Esophagus muscularis mucosa (tissue), 4 donors: ENCODE measurements around the gene HERPUD2. TPM values are rescaled to one million over a fixed set of nuclear protein-coding genes. Genes with fewer than 3 reads are reported as not detected.
"Not testable (repeated sequence)": the region's sequence is repeated elsewhere in the genome, so short reads cannot be mapped to it uniquely, and the experiment has no call there.

Source experiments
- DNase-seq: peaks from one replicate; pipeline ENCODE4 v3.0.0-alpha.2; 2017; ENCODE audit errors: extremely low spot score
- H3K27ac ChIP-seq, 4 donors: fragments of 200-600 bp; sonication (generic); replicated peaks in 1 of 4; 1 replicate in 3 of 4; 2 replicates in 1 of 4; pipeline ENCODE4 v1.5.1; 2016 to 2019; ENCODE audit warnings: mild to moderate bottlenecking in 1 of 4
- H3K27me3 ChIP-seq, 4 donors: fragments of 200-600 bp; sonication (generic); one replicate each; pipeline versions ENCODE4 v1.5.1 to v1.6.0; 2016 to 2019
- H3K36me3 ChIP-seq, 4 donors: fragments of 200-600 bp; sonication (generic); one replicate each; pipeline ENCODE4 v1.5.1; 2016 to 2019
- H3K4me1 ChIP-seq, 4 donors: fragments of 200-600 bp; sonication (generic); one replicate each; pipeline ENCODE4 v1.5.1; 2016 to 2019
- H3K4me3 ChIP-seq, 4 donors: fragments of 200-600 bp; sonication (generic); 1 replicate in 2 of 4; 2 replicates in 2 of 4; pipeline ENCODE4 v1.5.1; 2016 to 2019; ENCODE audit warnings: mild to moderate bottlenecking in 4 of 4, moderate library complexity in 1 of 4
- H3K9me3 ChIP-seq, 4 donors: fragments of 200-600 bp; sonication (generic); 1 replicate in 3 of 4; 2 replicates in 1 of 4; pipeline ENCODE4 v1.5.1; 2016 to 2019
- EP300 ChIP-seq: sonication (generic); formaldehyde crosslinking; IDR thresholded peaks from one replicate; pipeline ENCODE4 v1.6.1; 2017; ENCODE audit warnings: antibody characterized with exemption
- POLR2A ChIP-seq: fragments of 450-650 bp; IDR thresholded peaks from one replicate; pipeline ENCODE4 v1.6.1; 2017; ENCODE audit warnings: antibody characterized with exemption, moderate library complexity, mild to moderate bottlenecking, low read depth
- POLR2AphosphoS5 ChIP-seq, 2 donors: sonication (generic); formaldehyde crosslinking; IDR thresholded peaks; one replicate each; pipeline ENCODE4 v1.6.1; 2017; ENCODE audit warnings: antibody characterized with exemption in 2 of 2
- WGBS: methylation state at CpG from one replicate; pipeline ENCODE4 v1.1.5; 2018; 5-methylcytosine and 5-hydroxymethylcytosine counted together
- intact Hi-C: fragments of 100-400 bp; cut with DNase I; formaldehyde crosslinking; loops from one replicate; pipeline ENCODE4 v1.15.1; 2023
- total RNA-seq, 4 donors: library from RNA; depleted of rRNA; stranded (reverse); fragments of >200 nt; gene quantifications; one replicate each; pipeline versions ENCODE4 v1.1.0 to v1.2.1, GENCODE V29; 2016
- TF ChIP-seq, protein P1 (sequence below), 3 experiments: fragments of 200-600 bp in 2 of 3; fragments of 450-650 bp in 1 of 3; sonication (generic) in 2 of 3; IDR thresholded peaks; one replicate each; pipeline ENCODE4 v1.5.1; 2017 to 2019; ENCODE audit warnings: antibody characterized with exemption in 3 of 3, mild to moderate bottlenecking in 2 of 3, moderate library complexity in 1 of 3

Gene HERPUD2
- total RNA-seq, 4 donors from 2014 or later, result 25.3 to 43.4 (median 33.9) TPM

DNA sequence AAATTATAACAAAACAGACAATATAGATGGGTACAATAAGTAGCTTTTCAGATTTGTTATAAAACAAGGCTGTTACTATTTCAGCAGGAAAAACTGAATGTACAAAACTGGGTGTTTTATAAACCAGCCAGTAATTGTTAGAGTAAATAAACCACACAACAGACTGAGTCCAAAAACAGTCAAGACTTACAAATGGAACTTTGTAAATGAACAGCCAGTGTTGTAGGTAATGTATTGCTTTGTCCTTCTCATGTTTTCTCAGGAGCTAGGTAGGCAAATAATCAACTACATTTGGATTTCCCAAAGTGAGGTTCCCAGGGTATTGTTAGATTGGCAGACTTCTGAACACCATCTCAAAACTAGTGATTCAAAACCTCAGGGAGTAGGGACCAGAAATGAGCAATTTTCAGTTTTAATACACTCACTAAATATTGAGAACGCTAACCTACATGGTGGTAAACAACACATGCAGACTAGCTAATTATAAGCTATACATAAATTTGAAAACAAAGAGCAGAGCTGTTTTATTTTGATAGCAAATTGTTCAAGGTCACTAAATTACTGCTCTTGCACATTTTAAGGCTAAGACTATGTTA lies 36.2 kb downstream of the HERPUD2 start:
- WGBS, result 89% methylated on average over 1 of the region's 1 CpG
- Histone ChIP-seq H3K4me1 (peaks cover 0 to 11% (median 2%) of the 10 kb centered on the region in 4 donors), H3K4me3 (no peak overlapping the region), H3K9me3 (no peaks in the 10 kb centered on the region), H3K27ac (no peak overlapping the region), H3K36me3 (peaks cover 0 to 7% (median 7%) of the 10 kb centered on the region in 4 donors), H3K27me3 (no peaks in the 10 kb centered on the region)
- intact Hi-C loops, result no loop called here
- no peak for DNase-seq
- TF ChIP-seq, protein P1, sequence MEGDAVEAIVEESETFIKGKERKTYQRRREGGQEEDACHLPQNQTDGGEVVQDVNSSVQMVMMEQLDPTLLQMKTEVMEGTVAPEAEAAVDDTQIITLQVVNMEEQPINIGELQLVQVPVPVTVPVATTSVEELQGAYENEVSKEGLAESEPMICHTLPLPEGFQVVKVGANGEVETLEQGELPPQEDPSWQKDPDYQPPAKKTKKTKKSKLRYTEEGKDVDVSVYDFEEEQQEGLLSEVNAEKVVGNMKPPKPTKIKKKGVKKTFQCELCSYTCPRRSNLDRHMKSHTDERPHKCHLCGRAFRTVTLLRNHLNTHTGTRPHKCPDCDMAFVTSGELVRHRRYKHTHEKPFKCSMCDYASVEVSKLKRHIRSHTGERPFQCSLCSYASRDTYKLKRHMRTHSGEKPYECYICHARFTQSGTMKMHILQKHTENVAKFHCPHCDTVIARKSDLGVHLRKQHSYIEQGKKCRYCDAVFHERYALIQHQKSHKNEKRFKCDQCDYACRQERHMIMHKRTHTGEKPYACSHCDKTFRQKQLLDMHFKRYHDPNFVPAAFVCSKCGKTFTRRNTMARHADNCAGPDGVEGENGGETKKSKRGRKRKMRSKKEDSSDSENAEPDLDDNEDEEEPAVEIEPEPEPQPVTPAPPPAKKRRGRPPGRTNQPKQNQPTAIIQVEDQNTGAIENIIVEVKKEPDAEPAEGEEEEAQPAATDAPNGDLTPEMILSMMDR (IDR thresholded peaks at IDR 0.05), result no peak
- TF ChIP-seq EP300 (no peak), POLR2A (no peak), POLR2AphosphoS5 (IDR thresholded peaks at IDR 0.05) (no peak)

DNA sequence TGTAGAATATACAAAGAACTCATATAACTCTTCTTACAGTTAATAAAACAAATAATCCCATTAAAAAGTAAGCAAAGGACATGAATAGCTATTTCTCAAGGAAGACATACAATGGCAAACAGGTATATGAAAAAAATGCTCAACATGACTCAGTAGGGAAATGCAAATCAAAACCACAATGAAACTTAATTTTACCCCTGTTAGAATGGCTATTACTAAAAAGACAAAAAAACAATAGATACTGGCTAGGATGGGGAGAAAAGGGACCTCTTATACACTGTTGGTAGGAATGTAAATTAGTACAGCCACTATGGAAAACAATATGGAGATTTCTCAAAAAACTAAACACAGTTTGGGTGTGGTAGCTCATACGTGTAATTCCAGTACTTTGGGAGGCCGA lies 37.8 kb downstream of the HERPUD2 start:
- Histone ChIP-seq H3K4me3 (no peak overlapping the region), H3K36me3 (peaks cover 0 to 18% (median 5%) of the 10 kb centered on the region in 4 donors), H3K4me1 (peaks cover 0 to 11% (median 2%) of the 10 kb centered on the region in 4 donors), H3K27me3 (no peaks in the 10 kb centered on the region), H3K9me3 (peaks cover 0 to 9% (median 3%) of the 10 kb centered on the region in 4 donors), H3K27ac (no peak overlapping the region)
- 87% methylated on average over 2 of the region's 2 CpGs for WGBS
- no peak for TF ChIP-seq POLR2A
- TF ChIP-seq POLR2AphosphoS5 (IDR thresholded peaks at IDR 0.05), result no peak
- TF ChIP-seq, protein P1 (IDR thresholded peaks at IDR 0.05), result no peak
- no peak for TF ChIP-seq EP300
- intact Hi-C loops, result no loop called here
- no peak for DNase-seq

DNA sequence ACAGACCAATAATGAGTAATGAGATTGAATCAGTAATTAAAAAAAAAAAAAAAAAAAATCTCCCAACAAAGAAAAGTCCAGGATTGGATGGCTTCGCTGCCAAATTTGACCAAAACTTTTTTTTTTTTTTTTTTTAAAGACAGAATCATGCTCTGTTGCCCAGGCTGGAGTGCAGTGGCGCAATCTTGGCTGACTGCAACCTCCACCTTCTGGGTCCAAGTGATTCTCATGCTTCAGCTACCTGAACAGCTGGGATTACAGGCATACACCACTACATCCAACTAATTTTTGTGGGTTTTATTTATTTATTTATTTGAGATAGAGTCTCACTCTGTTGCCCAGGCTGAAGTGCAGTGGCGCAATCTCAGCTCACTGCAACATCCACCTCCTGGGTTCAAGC lies 40.4 kb downstream of the HERPUD2 start:
- Histone ChIP-seq H3K4me1 (peaks cover 0 to 11% (median 2%) of the 10 kb centered on the region in 4 donors), H3K36me3 (peaks cover 0 to 32% (median 10%) of the 10 kb centered on the region in 4 donors)
- H3K27me3 ChIP-seq, H3K27ac ChIP-seq, H3K4me3 ChIP-seq, H3K9me3 ChIP-seq, DNase-seq, intact Hi-C loops: not testable (repeated sequence)
- whole genome bisulfite sequencing, result 100% methylated on average over 3 of the region's 3 CpGs

DNA sequence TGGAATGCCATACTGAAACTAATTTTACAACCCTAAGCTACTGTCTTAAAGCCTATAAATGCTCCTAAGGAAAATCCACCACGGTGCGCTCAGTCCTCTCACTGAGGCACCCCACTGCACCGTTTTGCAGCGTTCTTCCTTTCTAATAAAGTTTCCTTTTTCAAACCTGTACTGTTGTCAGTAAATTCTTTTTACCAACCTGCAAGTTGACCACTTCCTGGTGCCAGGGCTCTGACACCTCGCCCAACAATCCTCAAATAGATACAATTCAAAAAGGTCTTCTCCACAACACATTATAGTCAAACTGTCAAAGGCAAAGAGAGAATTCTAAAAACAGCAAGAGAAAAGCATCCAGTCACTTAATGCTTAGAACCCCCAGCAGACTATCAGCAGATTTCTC lies 42.8 kb downstream of the HERPUD2 start:
- H3K4me3 ChIP-seq, result no peak overlapping the region
- TF ChIP-seq POLR2AphosphoS5 (IDR thresholded peaks at IDR 0.05), result no peak
- TF ChIP-seq, protein P1 (IDR thresholded peaks at IDR 0.05), result no peak
- no peaks in the 10 kb centered on the region for H3K27me3 ChIP-seq
- peaks cover 14 to 26% (median 16%) of the 10 kb centered on the region in 4 donors for H3K4me1 ChIP-seq
- no peak for DNase-seq
- no peak overlapping the region for H3K27ac ChIP-seq
- WGBS, result 98% methylated on average over 5 of the region's 5 CpGs
- intact Hi-C loops, result no loop called here
- peaks cover 0 to 33% (median 7%) of the 10 kb centered on the region in 4 donors for H3K36me3 ChIP-seq
- peaks cover 0 to 9% (median 3%) of the 10 kb centered on the region in 4 donors for H3K9me3 ChIP-seq

DNA sequence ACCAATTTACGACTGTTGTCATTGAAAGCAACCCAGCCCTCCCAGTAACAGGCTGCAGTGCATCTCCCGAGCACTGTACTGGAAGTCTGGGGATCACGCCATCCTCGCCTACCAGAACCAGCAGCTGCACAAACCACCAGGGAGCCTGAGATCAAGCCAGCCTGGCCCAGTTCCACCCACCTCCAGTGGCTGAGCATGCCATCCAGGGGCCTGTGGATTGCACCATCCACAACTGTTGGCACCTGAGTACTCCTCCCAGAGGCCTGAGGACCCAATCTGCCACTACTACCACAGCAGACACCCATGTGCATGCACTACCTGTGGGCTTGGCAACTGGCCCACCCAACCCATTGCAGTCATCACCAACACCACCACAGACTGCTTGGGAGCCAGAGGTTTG lies 44.2 kb downstream of the HERPUD2 start:
- Histone ChIP-seq H3K9me3 (peaks cover 0 to 9% (median 3%) of the 10 kb centered on the region in 4 donors), H3K4me3 (no peak overlapping the region), H3K4me1 (peaks cover 25 to 40% (median 29%) of the 10 kb centered on the region in 4 donors), H3K27ac (no peak overlapping the region), H3K27me3 (no peaks in the 10 kb centered on the region), H3K36me3 (peaks cover 0 to 32% (median 6%) of the 10 kb centered on the region in 4 donors)
- no peak for DNase-seq
- intact Hi-C loops, result no loop called here
- 100% methylated on average over 2 of the region's 4 CpGs for WGBS
- TF ChIP-seq POLR2AphosphoS5 (IDR thresholded peaks at IDR 0.05), result no peak
- TF ChIP-seq, protein P1 (IDR thresholded peaks at IDR 0.05), result no peak
- no peak for TF ChIP-seq POLR2A
- no peak for TF ChIP-seq EP300
